Heart left ventricle (tissue), 16 donors: ENCODE measurements around the gene MDH2. TPM values are rescaled to one million over a fixed set of nuclear protein-coding genes. Genes with fewer than 3 reads are reported as not detected.
"Not testable (repeated sequence)": the region's sequence is repeated elsewhere in the genome, so short reads cannot be mapped to it uniquely, and the experiment has no call there.

Experiments
- ATAC-seq, 4 donors: fragments of 200-7000 bp; cut with Tn5 transposase; one replicate each; pipeline ENCODE4 v1.9.1; 2020 to 2022; ENCODE audit warnings: moderate library complexity in 4 of 4, mild to moderate bottlenecking in 3 of 4, moderate number of reproducible peaks in 1 of 4
- DNase-seq, 5 donors: peaks; one replicate each; pipeline ENCODE4 v3.0.0-alpha.2; 2020
- H3K27ac ChIP-seq, 12 donors: fragments of 200-600 bp; sonication (generic) in 4 of 12; one replicate each; pipeline versions ENCODE4 v1.5.0 to v1.8.0; 2016 to 2022; ENCODE audit warnings: mild to moderate bottlenecking in 2 of 12
- H3K27me3 ChIP-seq, 9 donors: fragments of 200-600 bp; sonication (generic) in 2 of 9; one replicate each; pipeline versions ENCODE4 v1.5.1 to v1.8.0; 2016 to 2022; ENCODE audit warnings: mild to moderate bottlenecking in 3 of 9
- H3K36me3 ChIP-seq, 9 donors: fragments of 200-600 bp; sonication (generic) in 2 of 9; one replicate each; pipeline versions ENCODE4 v1.5.0 to v1.8.0; 2018 to 2022; ENCODE audit warnings: mild to moderate bottlenecking in 2 of 9
- H3K4me1 ChIP-seq, 12 donors: fragments of 200-600 bp; sonication (generic) in 4 of 12; one replicate each; pipeline versions ENCODE4 v1.5.0 to v1.8.0; 2016 to 2022; ENCODE audit warnings: mild to moderate bottlenecking in 3 of 12
- H3K4me3 ChIP-seq, 12 donors: fragments of 200-600 bp; sonication (generic) in 4 of 12; one replicate each; pipeline versions ENCODE4 v1.5.0 to v1.8.0; 2017 to 2022; ENCODE audit warnings: mild to moderate bottlenecking in 9 of 12, moderate library complexity in 4 of 12
- H3K9me3 ChIP-seq, 12 donors: fragments of 200-600 bp; sonication (generic) in 4 of 12; one replicate each; pipeline versions ENCODE4 v1.5.0 to v1.8.0; 2016 to 2022; ENCODE audit warnings: mild to moderate bottlenecking in 1 of 12
- CTCF ChIP-seq, 12 donors: fragments of 200-600 bp; sonication (generic) in 4 of 12; IDR thresholded peaks; one replicate each; pipeline versions ENCODE4 v1.5.0 to v1.8.0; 2018 to 2022; ENCODE audit warnings: antibody characterized with exemption in 12 of 12, mild to moderate bottlenecking in 5 of 12
- POLR2A ChIP-seq, 2 donors: fragments of 450-650 bp; IDR thresholded peaks; one replicate each; pipeline ENCODE4 v1.6.1; 2017; ENCODE audit warnings: antibody characterized with exemption in 2 of 2, mild to moderate bottlenecking in 2 of 2, moderate library complexity in 2 of 2
- WGBS, 4 donors: extraction: QIAGEN DNeasy Blood & Tissue Kit in 2 of 4; methylation state at CpG; one replicate each; pipeline versions ENCODE4 v1.1.5 to v1.1.7; 2013 to 2018; 5-methylcytosine and 5-hydroxymethylcytosine counted together
- intact Hi-C, 10 donors: fragments of 100-400 bp; cut with DNase I; formaldehyde crosslinking; loops; one replicate each; pipeline versions ENCODE4 v1.11.1 to v1.14.2; 2022
- polyA plus RNA-seq, 2 donors: library from polyadenylated mRNA; stranded (reverse); fragments of 200-250 nt; gene quantifications; one replicate each; pipeline ENCODE4 v1.2.3, GENCODE V29; 2013
- total RNA-seq, 9 donors: library from RNA; depleted of rRNA in 2 of 9; stranded (reverse); fragments of >200 nt in 2 of 9; fragmentation: NEBNext Ultra II Directional in 3 of 9; extraction: Animal tissue kit (Norgen Biotek cat#: 25700) in 3 of 9; gene quantifications; one replicate each; pipeline versions ENCODE4 v1.1.0 to v1.2.4, GENCODE V29; 2016 to 2023
- donor health status: ischemic (EF 13 %, LVEDD 7.1; RV severe dilation, severe dysfunction).
- donor health status: healthy with polysubstance abuse.
- donor health status: DM: no; HTN: yes; CAD: no.
- donor health status: DM: no; HTN: no; CAD: no.
- donor health status: ischemic (EF 25% LVEDD 6.9; RV normal size, moderate dysfunction).
- donor health status: ischemic (EF 25% LVEDD 5.7; RV mildly dilated, moderate dysfunction).
- donor health status: healthy.
- donor health status: DM: yes; HTN: yes; CAD: no.
- donor health status: ischemic (EF 35%, LVEDD 5.7; RV mildly dilated, moderate dysfunction).
- donor health status: nonischemic (EF 11% LVEDD 7.7; RV severe dilation, severe dysfunction).
- donor health status: DM: yes; HTN: yes; CAD: no.
- donor health status: PGD.
- donor health status: ischemic (EF 29% LVEDD 5.4; RV normal size, mild dysfunction).
- donor health status: nonischemic (EF 23%, LVEDD 6.1; RV moderate dilation, normal function).

Gene MDH2
- total and polyA plus RNA-seq, 11 donors, result 140 to 591 (median 393) TPM

GRCh38 chr7:76056241-76056640, 8.3 kb downstream of the MDH2 start:
- ATAC-seq (no peak), DNase-seq (no peak)
- H3K4me1 ChIP-seq, result peaks cover 0 to 67% (median 22%) of the 10 kb centered on the region in 12 donors
- intact Hi-C loops, result loop anchor here in 1 of 10 donors (10.0 kb wide), 1 partner anchor 79 kb away; no protein-coding TSS in a partner anchor
- peaks cover 2 to 89% (median 77%) of the 10 kb centered on the region in 9 donors for H3K36me3 ChIP-seq
- no peaks in the 10 kb centered on the region for H3K27me3 ChIP-seq
- H3K9me3 ChIP-seq, result no peaks in the 10 kb centered on the region
- TF ChIP-seq POLR2A (IDR thresholded peaks at IDR 0.05), result no peak
- no peak for TF ChIP-seq CTCF (IDR thresholded peaks at IDR 0.05)
- 68 to 77% (median 73%) methylated on average over 7 of the region's 7 CpGs for WGBS, 4 donors
- H3K4me3 ChIP-seq, result no peak overlapping the region
- H3K27ac ChIP-seq, result no peak overlapping the region

GRCh38 chr7:76057103-76057812, 9.4 kb downstream of the MDH2 start:
- Histone ChIP-seq H3K4me3 (no peak overlapping the region), H3K27me3 (no peaks in the 10 kb centered on the region), H3K4me1 (peaks cover 0 to 64% (median 25%) of the 10 kb centered on the region in 12 donors), H3K27ac (peak overlapping the region in 5 of 12 donors; percentile 3 to 76 (median 42)), H3K9me3 (no peaks in the 10 kb centered on the region), H3K36me3 (peaks cover 2 to 96% (median 84%) of the 10 kb centered on the region in 9 donors)
- ATAC-seq (no peak), DNase-seq (no peak)
- 74 to 82% (median 76%) methylated on average over 18 of the region's 18 CpGs for WGBS, 4 donors
- intact Hi-C loops, result loop anchor here in 1 of 10 donors (10.0 kb wide), 1 partner anchor 78 kb away; no protein-coding TSS in a partner anchor
- no peak for TF ChIP-seq POLR2A (IDR thresholded peaks at IDR 0.05)
- TF ChIP-seq CTCF (IDR thresholded peaks at IDR 0.05), result no peak

GRCh38 chr7:76057813-76058145, 9.9 kb downstream of the MDH2 start:
- peak overlapping the region in 3 of 12 donors; percentile 3 to 76 (median 32) for H3K27ac ChIP-seq
- no peak for TF ChIP-seq CTCF (IDR thresholded peaks at IDR 0.05)
- TF ChIP-seq POLR2A (IDR thresholded peaks at IDR 0.05), result no peak
- H3K4me1 ChIP-seq, result peaks cover 0 to 59% (median 24%) of the 10 kb centered on the region in 12 donors
- peak in 2 of 4 donors; percentile 73 to 76 for ATAC-seq
- peaks cover 2 to 98% (median 90%) of the 10 kb centered on the region in 9 donors for H3K36me3 ChIP-seq
- no peaks in the 10 kb centered on the region for H3K27me3 ChIP-seq
- 40 to 79% (median 69%) methylated on average over 10 to 11 of the region's 11 CpGs for WGBS, 4 donors
- H3K4me3 ChIP-seq, result no peak overlapping the region
- no peaks in the 10 kb centered on the region for H3K9me3 ChIP-seq
- intact Hi-C loops, result loop anchor here in 1 of 10 donors (10.0 kb wide), 1 partner anchor 77 kb away; no protein-coding TSS in a partner anchor
- DNase-seq, result peak in 1 of 5 donors; percentile 83

- 93 to 96% (median 94%) methylated on average over 7 of the region's 7 CpGs for WGBS, 4 donors
- not testable (repeated sequence) for DNase-seq, H3K27me3 ChIP-seq, ATAC-seq, H3K4me3 ChIP-seq, H3K9me3 ChIP-seq
- H3K27ac ChIP-seq, result peak overlapping the region in 1 of 12 donors; percentile 76
- peaks cover 0 to 57% (median 20%) of the 10 kb centered on the region in 12 donors for H3K4me1 ChIP-seq
- peaks cover 2 to 100% (median 94%) of the 10 kb centered on the region in 9 donors for H3K36me3 ChIP-seq
- intact Hi-C loops, result loop anchor here in 1 of 10 donors (10.0 kb wide), 1 partner anchor 76 kb away; no protein-coding TSS in a partner anchor
Measured at GRCh38 chr7:76058745-76059144, 10.8 kb downstream of the MDH2 start.
